IPS-18a (cell line): ENCODE data around the gene XXYLT1.

ENCODE experiments used
- H3K27ac ChIP-seq: one replicate; pipeline ENCODE4 v1.5.1; 2013; ENCODE audit warnings: low read length
- H3K27me3 ChIP-seq: one replicate; pipeline ENCODE4 v1.6.1; 2013; ENCODE audit warnings: mild to moderate bottlenecking, low read length; ENCODE audit not compliant: control insufficient read depth, insufficient read depth
- H3K36me3 ChIP-seq: one replicate; pipeline ENCODE4 v1.6.1; 2013; ENCODE audit warnings: low read depth, low read length; ENCODE audit not compliant: control insufficient read depth
- H3K4me1 ChIP-seq: one replicate; pipeline ENCODE4 v1.6.1; 2013; ENCODE audit warnings: low read depth, low read length; ENCODE audit not compliant: control insufficient read depth
- H3K4me3 ChIP-seq: one replicate; pipeline ENCODE4 v1.5.1; 2013; ENCODE audit warnings: low read length
- H3K9ac ChIP-seq: one replicate; pipeline ENCODE4 v1.6.1; 2013; ENCODE audit warnings: mild to moderate bottlenecking, low read length, moderate library complexity
- H3K9me3 ChIP-seq: one replicate; pipeline ENCODE4 v1.6.1; 2013; ENCODE audit warnings: low read depth, low read length; ENCODE audit not compliant: control insufficient read depth

The XXYLT1 gene

GRCh38 chr3:195284842-195285241, 13.9 kb upstream of the XXYLT1 start:
- no peak overlapping the region for H3K27ac ChIP-seq
- peaks cover 16% of the 10 kb centered on the region for H3K36me3 ChIP-seq
- H3K4me1 ChIP-seq: no peaks in the 10 kb centered on the region
- no peak overlapping the region for H3K9ac ChIP-seq
- no peaks in the 10 kb centered on the region for H3K27me3 ChIP-seq
- no peaks in the 10 kb centered on the region for H3K9me3 ChIP-seq
- H3K4me3 ChIP-seq: no peak overlapping the region

- H3K36me3 ChIP-seq: peaks cover 11% of the 10 kb centered on the region
Measured at GRCh38 chr3:195282961-195283360, 12.0 kb upstream of the XXYLT1 start.

GRCh38 chr3:195274259-195274966, 3.5 kb upstream of the XXYLT1 start:
- H3K9me3 ChIP-seq: no peaks in the 10 kb centered on the region
- no peak overlapping the region for H3K4me3 ChIP-seq
- peaks cover 12% of the 10 kb centered on the region for H3K4me1 ChIP-seq
- no peak overlapping the region for H3K9ac ChIP-seq
- H3K27me3 ChIP-seq: no peaks in the 10 kb centered on the region
- no peaks in the 10 kb centered on the region for H3K36me3 ChIP-seq
- H3K27ac ChIP-seq: no peak overlapping the region

More at GRCh38 chr3:195282961-195283360, 12.0 kb upstream of the XXYLT1 start:
- Histone ChIP-seq H3K4me3 (no peak overlapping the region), H3K27ac (no peak overlapping the region), H3K9ac (no peak overlapping the region), H3K4me1 (no peaks in the 10 kb centered on the region), H3K27me3 (no peaks in the 10 kb centered on the region), H3K9me3 (no peaks in the 10 kb centered on the region)

- Histone ChIP-seq H3K4me1 (peaks cover 14% of the 10 kb centered on the region), H3K27me3 (no peaks in the 10 kb centered on the region), H3K4me3 (peak overlapping the region; percentile 86), H3K36me3 (peaks cover 5% of the 10 kb centered on the region), H3K9ac (peak overlapping the region; percentile 71), H3K27ac (peak overlapping the region; percentile 82), H3K9me3 (no peaks in the 10 kb centered on the region)
Measured at GRCh38 chr3:195271410-195272243, 668 bp upstream of the XXYLT1 start.

- H3K9me3 ChIP-seq: no peaks in the 10 kb centered on the region
- peaks cover 14% of the 10 kb centered on the region for H3K4me1 ChIP-seq
- H3K36me3 ChIP-seq: peaks cover 5% of the 10 kb centered on the region
- H3K27ac ChIP-seq: no peak overlapping the region
- peak overlapping the region; percentile 71 for H3K9ac ChIP-seq
- peak overlapping the region; percentile 86 for H3K4me3 ChIP-seq
- H3K27me3 ChIP-seq: no peaks in the 10 kb centered on the region
Measured at GRCh38 chr3:195270079-195270816, 711 bp downstream of the XXYLT1 start.

- peaks cover 5% of the 10 kb centered on the region for H3K36me3 ChIP-seq
- H3K9me3 ChIP-seq: no peaks in the 10 kb centered on the region
- H3K27me3 ChIP-seq: no peaks in the 10 kb centered on the region
- H3K4me1 ChIP-seq: peaks cover 14% of the 10 kb centered on the region
- H3K27ac ChIP-seq: no peak overlapping the region
- H3K4me3 ChIP-seq: peak overlapping the region; percentile 86
- H3K9ac ChIP-seq: peak overlapping the region; percentile 71
Measured at GRCh38 chr3:195269375-195270078, 1.4 kb downstream of the XXYLT1 start.

- no peak overlapping the region for H3K27ac ChIP-seq
- H3K36me3 ChIP-seq: peaks cover 5% of the 10 kb centered on the region
- H3K27me3 ChIP-seq: no peaks in the 10 kb centered on the region
- no peak overlapping the region for H3K4me3 ChIP-seq
- peaks cover 14% of the 10 kb centered on the region for H3K4me1 ChIP-seq
- H3K9ac ChIP-seq: no peak overlapping the region
- H3K9me3 ChIP-seq: no peaks in the 10 kb centered on the region
Measured at GRCh38 chr3:195268576-195269309, 2.2 kb downstream of the XXYLT1 start.

GRCh38 chr3:195267096-195267495, 3.9 kb downstream of the XXYLT1 start:
- H3K9me3 ChIP-seq: no peaks in the 10 kb centered on the region
- H3K27ac ChIP-seq: no peak overlapping the region
- no peaks in the 10 kb centered on the region for H3K27me3 ChIP-seq
- H3K4me1 ChIP-seq: peaks cover 14% of the 10 kb centered on the region
- H3K9ac ChIP-seq: no peak overlapping the region
- no peak overlapping the region for H3K4me3 ChIP-seq
- H3K36me3 ChIP-seq: peaks cover 5% of the 10 kb centered on the region

GRCh38 chr3:195266428-195266827, 4.5 kb downstream of the XXYLT1 start:
- no peak overlapping the region for H3K9ac ChIP-seq
- peaks cover 5% of the 10 kb centered on the region for H3K36me3 ChIP-seq
- H3K4me1 ChIP-seq: peaks cover 9% of the 10 kb centered on the region
- H3K27me3 ChIP-seq: no peaks in the 10 kb centered on the region
- H3K4me3 ChIP-seq: no peak overlapping the region
- H3K9me3 ChIP-seq: no peaks in the 10 kb centered on the region
- no peak overlapping the region for H3K27ac ChIP-seq

GRCh38 chr3:195265363-195265976, 5.5 kb downstream of the XXYLT1 start:
- Histone ChIP-seq H3K36me3 (peaks cover 5% of the 10 kb centered on the region), H3K27me3 (no peaks in the 10 kb centered on the region), H3K27ac (no peak overlapping the region), H3K9me3 (no peaks in the 10 kb centered on the region), H3K4me3 (no peak overlapping the region), H3K9ac (no peak overlapping the region), H3K4me1 (peaks cover 9% of the 10 kb centered on the region)
